HG02798 (cell line): Measurements from ENCODE around the gene UVSSA.

Experiments
- ATAC-seq: cut with Tn5 transposase; IDR thresholded peaks from one replicate; pipeline ENCODE4 v1.9.1; 2021; ENCODE audit warnings: mild to moderate bottlenecking; ENCODE audit not compliant: unreplicated experiment, poor library complexity

UVSSA gene

DNA sequence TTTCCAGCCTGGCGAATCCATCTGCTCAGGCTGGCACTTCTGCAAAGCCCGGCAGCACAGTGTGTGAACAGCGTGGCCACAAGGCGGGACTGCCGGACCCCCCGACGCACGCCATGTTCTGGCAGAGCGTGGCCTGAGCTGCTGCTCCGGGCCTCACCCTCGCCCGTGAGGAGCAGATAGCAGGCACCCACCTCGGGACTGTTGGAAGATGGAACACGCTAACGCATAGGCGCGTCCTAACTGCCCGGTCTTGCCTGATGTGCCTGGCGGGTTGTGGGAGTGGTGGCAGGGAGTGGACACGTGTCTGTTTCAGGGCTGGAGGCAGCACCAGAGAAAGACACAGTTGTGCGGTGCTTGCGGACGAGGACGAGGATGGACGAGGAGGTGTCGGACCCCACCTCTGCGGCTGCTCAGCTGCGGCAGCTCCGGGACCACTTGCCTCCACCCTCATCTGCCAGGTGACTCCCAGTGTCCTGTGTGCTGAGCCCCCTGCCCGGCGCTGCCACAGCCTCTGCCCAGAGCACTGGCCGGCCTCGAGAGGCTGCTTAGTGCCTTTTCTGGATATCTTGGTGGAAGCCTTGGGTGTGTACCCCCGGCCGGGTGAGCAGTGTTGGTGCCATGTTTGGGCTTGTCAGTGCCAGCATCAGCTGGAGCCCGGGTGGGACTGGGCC is 28.2 kb downstream of the UVSSA start:
- no peak for ATAC-seq

DNA sequence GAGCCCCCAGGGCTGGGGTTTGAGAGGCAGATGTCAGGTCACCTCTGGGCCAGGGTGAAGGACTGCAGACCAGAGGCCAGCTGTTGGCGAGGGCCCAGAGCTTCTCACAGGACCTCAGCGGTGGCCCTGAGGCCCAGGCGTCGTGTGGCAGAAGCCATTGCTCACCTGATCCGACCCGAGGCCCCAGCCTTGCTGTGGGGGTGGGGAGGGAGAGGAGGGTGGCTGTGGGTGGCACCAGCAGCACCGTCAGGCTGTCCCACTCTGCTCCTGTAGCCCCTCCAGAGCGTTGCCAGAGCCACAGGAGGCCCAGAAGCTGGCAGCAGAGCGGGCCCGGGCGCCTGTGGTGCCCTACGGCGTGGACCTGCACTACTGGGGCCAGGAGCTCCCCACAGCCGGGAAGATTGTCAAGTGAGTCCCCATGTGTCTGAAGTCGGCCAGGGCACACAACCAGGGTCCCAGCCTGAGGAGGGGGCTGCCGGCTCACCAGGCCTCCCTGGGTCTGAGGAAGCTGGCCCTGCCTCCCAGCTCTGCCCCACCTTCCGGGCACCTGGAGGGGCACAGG is 28.8 kb downstream of the UVSSA start:
- ATAC-seq: no peak

GRCh38 chr4:1376391-1376840 is 29.4 kb downstream of the UVSSA start:
- no peak for ATAC-seq

- no peak for ATAC-seq
Measured at GRCh38 chr4:1376841-1377605, 30.0 kb downstream of the UVSSA start.

DNA sequence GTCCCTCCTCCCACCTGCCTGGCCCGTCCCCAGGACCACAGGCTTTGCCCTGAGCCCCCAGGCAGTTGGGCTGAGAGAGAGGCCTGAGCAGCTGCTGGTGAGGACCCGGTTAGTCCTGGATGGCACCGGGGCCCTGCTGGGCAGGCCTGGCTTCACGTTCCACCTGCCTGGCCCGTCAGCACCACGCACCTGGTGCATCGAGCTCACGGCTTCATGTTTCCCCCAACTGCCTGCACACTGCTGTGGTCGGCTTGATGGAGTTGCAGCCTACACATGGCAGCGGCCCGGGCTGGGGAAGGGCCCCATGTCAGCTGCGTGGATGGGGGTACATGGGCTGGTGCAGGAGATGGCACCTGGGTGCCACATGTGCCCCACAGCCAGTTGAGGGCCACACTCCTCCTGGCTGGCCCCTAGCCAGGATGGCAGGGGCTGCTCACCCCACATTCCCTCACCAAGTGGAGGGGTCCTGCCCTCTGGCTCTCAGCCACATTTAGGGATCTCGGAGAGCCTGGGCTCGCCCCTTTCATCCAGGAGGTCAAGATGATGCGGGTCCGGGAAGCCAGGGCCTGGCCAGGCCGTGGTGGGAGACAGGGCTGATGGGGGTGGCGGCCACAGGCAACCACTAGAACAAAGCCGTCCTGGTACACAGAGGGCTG is 30.7 kb downstream of the UVSSA start:
- ATAC-seq: no peak

- ATAC-seq: no peak
Measured at GRCh38 chr4:1378559-1379231, 31.7 kb downstream of the UVSSA start.

- no peak for ATAC-seq
Measured at GRCh38 chr4:1379351-1379781, 32.4 kb downstream of the UVSSA start.

GRCh38 chr4:1379801-1380331 is 32.9 kb downstream of the UVSSA start:
- ATAC-seq: no peak

- no peak for ATAC-seq
Measured at GRCh38 chr4:1380368-1381151, 33.6 kb downstream of the UVSSA start.

DNA sequence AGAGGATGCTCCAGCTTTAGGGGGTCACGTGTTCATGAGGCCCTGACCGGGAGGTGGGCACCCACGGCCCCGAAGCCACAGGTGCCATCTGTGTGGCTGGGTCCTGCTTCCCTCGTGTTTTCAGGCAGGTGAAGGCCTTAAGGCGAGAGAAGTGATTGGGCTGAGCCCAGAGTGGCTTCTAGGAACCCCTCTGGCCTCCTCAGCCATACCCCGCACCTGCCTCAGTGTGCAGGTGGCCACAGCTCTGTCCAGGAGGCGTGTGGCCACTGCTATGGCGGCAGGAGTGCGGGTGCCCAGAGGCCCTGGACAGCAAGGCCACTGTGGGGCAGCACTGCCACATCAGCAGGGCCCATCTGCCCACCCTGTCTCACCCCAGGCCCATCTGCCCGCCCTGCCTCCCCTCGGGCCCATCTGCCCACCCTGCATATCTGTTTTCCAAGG is 34.2 kb downstream of the UVSSA start:
- no peak for ATAC-seq

DNA sequence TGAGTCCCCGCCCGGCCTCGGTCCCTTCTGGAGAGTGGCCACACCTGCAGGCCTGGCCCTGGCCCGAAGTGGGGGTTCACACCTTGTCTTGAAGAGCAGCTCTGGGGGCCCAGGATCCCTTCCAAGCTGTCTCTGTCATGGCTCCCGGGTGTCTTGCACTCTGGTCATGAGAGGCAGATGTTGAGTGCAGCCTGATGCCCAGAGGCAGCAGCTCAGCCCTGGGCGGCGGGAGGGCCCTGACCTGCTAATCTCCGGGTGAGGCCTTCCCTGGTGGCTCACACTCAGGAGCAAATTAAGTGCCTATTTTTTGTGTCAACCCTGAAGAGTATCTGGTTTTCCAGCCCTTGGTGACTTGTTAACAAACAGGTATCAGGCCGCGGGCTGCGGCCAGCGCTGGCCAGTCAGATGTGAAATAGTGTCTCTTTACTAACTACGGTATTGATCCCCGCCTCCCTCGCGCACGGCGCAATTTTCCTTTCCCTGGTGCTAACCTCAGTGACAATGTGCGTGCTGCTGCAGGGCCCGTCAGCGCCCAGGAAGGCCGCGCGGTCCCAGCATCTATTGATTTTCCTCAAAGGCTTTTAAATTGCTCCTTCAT is 35.0 kb downstream of the UVSSA start:
- ATAC-seq: no peak

GRCh38 chr4:1382776-1383727 is 36.0 kb downstream of the UVSSA start:
- no peak for ATAC-seq

- ATAC-seq: no peak
Measured at GRCh38 chr4:1383728-1384591, 37.0 kb downstream of the UVSSA start.

GRCh38 chr4:1384675-1385372 is 37.8 kb downstream of the UVSSA start:
- ATAC-seq: no peak

DNA sequence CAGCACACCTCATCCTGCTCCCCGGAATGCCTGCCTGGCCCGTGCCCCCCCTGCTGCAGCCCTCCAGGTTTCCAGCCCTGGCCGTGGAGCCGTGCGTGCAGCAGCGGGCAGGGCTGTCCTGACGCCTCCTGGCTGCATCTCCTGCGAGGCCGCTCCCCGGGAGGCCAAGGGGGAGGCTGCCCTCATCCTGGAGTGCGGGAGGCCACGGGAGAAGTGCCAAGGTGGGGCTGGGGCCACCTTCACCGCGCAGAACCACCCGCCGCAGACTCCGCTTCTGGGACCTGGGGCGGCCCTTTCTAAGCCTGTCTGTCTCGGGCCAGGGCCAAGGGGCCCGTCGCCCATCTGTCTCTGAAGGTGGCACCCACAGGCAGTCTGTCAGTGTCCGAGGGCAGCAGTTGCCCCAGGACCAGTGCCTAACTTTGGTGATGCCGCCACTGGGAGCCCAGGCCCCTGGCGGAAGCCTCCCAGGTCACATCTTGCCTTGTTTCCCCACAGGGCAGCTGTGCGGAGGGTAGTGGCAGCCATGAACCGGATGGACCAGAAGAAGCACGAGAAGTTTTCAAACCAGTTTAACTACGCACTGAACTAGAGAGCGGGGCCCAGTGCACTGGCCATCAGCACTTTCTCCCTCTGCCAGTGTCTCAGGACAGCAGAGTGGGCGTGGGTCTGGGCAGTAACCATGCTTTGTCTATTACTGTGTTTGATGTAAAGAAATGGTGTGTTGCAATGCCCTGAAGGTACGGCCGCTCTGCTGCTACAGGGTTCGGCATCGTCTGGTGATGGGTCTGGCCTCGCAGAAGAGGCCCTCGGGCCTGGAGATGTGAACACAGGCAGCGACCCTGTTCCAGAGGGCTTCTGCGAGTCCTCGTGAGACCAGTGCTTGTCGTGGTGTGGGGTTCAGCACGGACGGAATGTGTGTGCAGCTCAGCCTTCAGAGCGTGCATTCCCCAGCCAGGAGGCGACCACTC is 38.6 kb downstream of the UVSSA start:
- ATAC-seq: no peak
